GM21723 (cell line): ENCODE results near the gene RSPO3.

Source experiments
- ATAC-seq: cut with Tn5 transposase; IDR thresholded peaks from one replicate; pipeline ENCODE4 v1.9.1; 2021; ENCODE audit warnings: mild to moderate bottlenecking, moderate library complexity; ENCODE audit not compliant: unreplicated experiment

Gene RSPO3

DNA sequence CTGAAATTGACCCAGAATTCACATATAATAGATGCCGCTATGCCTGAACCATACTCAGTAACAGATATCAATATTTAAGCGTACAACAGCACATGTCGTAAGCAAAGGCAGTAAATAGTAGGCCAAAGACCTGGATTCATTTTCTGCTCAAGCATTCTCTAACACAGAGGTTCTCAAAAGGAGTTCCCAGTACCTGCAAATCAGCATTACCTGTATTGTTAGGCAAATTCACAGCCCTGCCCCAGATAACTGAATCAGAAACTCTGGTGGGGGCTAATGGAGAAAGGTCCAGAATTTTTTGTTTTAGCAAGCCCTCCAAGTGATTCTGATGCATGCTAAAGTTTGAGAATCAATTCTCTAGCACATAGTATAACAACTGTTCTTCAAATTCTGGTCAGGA is 36.0 kb downstream of the RSPO3 start:
- ATAC-seq = no peak

DNA sequence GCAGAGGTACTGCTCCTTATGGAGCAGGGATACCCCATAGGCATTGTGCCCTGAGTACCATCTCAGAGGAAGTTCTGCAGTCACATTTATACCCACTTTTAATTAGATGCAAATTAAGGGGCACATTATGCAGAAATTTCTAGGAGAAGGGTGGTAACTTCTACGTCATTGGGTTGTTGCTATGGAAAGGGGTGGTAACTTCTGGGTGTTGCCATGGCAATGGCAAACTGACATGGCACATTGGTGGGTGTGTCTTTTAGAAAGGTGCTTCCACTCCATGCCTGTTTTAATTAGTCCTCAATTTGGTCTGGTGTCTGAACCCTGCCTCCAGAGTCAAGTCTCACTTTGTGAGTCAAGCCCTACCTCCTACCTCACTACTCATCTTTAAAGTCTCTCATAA is 42.0 kb downstream of the RSPO3 start:
- no peak for ATAC-seq

DNA sequence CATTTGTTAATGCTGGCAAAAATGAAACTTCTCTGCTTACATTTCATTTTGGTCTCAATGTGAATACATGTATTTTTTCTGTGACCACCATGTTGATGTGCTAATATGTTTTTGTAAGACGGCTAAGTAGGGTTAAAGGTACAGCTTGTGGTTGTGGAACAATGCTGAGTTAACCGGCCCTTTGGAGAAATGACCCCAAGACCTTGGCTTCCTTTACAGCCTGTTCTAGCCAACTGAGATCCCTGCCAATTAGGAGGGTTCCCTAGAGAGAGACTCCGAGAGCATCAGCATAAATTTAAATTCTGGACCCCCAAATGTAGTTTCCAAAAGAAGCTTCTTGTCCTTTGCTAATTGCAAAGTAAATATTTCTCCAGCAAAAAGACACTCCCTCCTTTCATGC is 44.4 kb downstream of the RSPO3 start:
- no peak for ATAC-seq

DNA sequence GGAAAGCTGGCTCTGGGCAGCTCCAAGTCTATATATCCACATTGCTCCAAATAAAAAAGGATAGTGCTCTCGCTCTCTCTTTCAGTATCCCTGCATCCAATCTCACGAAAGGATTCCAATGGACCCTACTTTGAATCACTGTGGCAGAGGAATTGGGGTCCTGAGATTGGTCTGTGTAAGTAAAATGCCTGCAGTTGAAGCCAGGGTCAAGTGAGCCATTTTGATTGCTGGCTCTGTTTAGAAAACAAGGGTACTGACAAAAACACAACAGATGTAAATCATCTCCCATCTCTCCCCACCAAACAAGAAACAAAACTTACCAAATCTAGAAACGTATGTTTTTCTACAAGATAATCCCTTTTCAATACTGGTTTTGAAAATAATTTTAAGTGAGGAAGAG is 45.6 kb downstream of the RSPO3 start:
- no peak for ATAC-seq

DNA sequence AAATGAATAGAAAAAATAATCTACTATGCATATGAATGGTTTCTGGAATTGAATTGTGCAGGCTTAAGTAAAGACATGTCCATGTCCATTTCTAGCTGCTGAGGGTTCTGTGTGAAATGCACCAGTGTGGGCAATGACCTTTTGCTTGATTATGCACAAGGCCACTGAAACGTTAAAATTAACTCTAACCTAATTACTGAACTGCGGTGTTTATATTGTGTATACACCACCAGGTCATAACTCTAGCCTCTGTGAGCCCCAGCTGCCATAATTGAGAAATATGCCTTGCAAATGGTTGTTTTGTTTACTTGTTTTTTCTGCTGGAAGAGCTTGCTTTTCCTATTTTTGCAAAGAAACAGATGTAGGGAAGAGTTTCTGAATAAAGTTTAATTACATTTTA is 46.1 kb downstream of the RSPO3 start:
- ATAC-seq = no peak

DNA sequence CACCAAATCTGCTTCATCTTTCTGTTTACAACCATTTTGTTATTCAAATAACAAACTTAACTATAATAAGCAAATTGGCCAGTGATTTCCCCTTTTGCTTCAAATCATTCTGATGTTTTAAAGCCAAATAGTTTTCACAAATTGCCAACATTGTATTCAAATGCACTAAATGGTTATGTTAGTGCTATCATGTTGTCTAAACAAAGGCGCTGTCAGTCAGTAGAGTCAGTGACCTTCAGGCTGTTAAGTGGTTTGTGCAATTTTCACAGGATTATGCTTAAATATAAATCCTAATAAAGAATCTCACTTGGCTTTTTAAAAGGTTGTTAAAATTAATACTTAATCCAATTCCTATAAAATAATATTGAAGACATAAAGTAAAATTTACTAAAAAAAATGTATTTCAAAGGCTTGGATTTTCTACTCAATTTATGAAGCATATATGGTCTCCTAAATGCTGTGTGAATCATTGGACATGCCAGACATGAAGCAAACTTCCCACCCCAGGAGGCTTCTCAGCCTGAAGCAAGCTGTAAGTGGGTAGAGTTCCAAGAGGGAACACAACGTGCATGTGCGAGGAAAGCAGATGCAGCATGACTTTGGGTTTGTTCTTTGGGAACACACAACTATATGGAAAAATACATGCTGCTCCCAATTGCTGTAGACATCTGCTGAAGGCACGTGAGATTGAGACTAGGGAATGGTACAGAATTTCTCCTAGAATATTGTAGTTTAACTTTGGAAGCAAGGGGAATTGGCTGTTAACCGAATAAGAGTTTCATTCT is 54.9 kb downstream of the RSPO3 start:
- no peak for ATAC-seq

DNA sequence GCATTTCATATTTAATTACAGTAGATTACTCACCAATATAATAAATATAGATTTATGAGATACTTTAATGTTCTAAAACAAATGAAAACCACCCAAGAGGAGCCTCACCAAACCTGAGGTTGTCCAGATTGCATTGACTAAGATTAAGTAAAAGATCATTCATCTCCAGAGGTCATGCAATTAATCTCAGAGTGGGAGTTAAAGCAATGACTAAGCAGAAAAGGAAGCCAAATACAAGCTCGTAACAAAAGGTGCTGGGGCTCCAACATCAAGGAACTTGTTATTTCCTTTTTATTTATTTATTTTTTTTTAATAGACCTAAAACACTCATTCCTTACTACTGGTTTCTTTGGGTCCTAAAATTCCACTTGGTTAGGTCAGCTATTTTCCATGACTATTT is 57.7 kb downstream of the RSPO3 start:
- ATAC-seq = no peak

DNA sequence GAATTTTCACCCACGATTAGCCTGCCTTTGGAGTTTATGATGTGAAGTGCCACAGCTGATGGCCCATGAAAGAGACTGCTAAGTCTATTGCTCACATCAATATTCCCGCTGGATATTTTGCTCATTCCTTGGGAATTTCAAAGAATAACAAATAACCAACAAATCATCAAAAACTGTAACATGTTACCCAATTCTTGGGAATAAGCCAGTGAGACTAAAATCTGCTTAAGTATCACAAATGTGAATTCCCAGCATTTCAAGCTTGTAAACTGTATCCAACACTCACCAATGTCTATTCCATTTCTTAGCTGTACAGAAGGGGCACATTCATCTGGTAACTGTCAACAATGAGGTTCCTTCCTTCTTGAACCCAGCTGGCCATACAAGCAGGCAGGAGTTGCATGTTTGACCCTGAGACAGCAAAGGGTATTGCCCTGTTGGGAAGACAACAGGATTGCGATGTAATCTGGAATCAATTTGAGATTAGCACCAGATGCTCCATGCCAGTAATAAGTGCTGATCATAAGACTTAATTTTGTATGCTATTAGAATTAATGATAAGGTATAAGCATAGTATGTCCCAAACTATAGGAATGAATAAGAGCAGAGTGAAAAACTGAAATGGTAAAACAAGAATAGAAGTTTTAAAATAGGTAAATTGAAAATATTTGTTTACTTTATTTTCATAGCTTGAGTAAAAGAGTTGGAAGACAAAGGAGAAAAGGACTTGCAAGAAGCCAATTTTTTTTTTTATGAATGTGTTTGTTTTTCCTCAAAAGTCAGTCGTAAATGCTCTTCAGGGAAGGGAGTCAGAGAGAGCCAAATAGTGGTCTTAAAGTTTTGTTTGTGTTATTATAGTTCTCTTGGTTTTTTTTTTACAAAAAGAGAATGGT is 58.8 kb downstream of the RSPO3 start:
- no peak for ATAC-seq

DNA sequence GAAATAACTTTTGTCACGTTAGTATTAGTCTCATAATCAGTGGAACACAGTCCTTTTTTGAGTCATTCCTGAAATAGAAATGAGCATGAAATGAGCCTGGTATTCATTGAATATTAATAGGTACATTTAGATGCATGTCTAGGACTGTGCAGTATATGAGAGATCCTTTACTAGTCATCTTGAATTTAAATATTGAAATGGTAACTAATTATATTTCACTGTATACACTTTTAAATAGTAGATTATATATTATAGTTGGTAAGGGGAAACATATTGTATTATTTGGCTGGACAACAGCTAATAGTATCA is 59.4 kb downstream of the RSPO3 start:
- no peak for ATAC-seq

DNA sequence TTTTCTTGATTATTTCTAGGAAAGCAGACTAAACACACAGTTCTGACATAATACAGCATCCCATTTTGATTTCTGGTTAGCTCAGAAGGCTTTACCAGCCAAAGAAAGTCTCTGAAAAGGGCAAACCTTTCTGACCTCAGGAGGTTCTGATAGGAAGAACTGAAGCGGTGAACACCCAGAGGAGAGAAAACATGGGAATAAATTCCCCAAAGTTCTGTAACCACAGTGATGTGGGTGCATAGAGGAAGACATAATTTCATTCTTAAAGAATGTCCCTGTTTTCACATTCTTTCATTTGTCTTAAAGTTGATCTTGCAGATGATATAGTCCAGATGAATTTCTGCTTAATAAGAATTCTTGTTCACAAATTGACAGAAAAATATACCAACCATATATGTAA is 60.3 kb downstream of the RSPO3 start:
- no peak for ATAC-seq

DNA sequence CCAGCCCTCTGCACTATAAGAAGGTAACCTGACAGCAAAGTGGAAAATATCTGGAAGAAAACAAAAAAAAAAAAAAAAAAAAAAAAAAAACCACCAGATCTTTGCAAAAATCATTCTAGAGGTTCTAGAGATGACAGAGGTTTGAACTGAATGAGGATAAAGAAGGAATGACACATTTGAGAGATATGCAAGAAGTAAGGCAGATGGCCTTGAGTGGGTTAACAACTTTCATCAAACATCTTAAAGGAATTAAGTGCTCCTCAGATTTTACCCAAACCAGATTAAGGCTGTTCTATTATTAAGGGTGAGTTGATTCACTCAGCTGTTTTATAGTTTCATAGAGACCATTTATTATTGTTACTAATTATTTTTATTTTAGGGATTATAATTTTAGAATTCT is 62.0 kb downstream of the RSPO3 start:
- no peak for ATAC-seq

DNA sequence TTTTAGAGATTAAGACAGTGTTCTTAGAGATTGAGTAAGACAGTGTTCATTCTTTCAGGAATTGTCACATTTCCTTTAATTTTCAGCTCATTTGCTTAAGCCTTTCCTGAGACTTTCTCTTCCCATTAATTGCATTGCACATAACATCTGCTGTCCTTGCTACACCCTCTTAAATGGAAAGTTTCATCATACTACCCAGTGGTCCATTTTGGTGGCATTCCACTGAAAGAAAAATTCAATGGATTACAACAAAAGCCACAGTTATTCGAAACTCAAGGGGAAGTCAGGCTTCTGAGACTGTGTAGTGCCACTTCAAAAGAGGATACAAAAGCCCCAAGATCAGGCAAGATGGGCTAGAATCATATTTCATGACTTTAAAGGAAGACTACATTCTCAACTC is 64.0 kb downstream of the RSPO3 start:
- ATAC-seq = no peak

DNA sequence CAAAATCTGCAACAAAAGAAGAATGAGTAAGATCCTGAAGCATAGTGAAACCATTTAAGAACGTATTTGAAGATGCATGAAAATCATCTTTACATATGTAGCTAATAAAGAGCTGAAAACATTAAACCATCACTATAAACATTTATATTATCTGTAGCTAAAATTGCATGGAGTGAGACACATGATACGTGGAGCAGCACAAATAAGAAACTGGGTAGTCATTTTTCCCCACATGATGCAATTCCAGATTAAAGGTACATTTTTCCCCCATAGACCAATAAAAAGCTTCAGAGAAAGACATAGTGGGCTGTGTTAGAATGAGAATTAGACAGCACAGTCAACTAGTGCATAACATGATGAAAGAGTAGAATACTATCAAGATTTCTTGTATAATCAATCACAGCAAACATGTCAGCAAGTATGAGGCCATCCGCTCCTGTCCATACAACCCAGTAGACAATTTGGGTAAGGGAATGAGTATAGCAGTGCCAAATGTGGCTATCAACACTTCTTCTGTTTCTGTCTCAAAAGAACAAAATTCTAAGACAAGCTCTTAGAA is 67.0 kb downstream of the RSPO3 start:
- ATAC-seq = no peak

DNA sequence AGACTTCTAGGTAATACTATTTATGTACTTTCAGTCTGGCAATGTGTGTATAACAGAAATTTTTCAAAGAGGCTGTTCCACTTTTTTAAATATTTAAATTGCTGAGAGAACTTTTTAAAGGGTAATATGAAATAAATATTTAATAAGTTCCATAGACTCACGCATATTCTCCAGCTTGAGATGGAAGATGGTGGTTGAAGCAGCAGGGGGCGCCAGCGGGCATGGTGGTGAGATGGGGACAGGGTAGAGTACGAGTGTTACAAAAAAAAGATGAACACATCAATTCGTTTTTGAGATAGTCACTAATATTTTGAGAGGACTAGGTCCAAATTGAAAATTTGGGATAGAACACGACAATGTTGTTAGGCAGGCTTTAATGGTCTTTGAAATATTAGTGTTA is 68.4 kb downstream of the RSPO3 start:
- no peak for ATAC-seq

DNA sequence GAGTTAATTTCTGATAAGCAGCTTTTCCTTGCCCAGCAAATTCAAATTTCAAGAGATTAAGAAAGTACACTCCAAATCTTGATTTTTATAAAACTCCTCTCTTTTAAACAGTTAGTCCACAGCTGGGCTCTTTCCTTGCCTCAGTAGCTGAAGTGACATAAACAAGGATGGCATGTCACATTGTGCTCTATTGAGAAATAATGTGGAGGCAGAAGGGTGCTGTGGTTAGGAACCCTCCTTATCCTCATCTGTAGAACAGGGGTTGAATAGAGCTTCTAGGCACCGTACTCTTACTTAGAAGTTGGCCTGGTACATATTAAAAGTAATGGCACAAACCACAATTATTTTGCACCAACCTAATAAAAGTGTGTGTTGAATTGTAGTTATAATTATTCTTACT is 70.3 kb downstream of the RSPO3 start:
- no peak for ATAC-seq

DNA sequence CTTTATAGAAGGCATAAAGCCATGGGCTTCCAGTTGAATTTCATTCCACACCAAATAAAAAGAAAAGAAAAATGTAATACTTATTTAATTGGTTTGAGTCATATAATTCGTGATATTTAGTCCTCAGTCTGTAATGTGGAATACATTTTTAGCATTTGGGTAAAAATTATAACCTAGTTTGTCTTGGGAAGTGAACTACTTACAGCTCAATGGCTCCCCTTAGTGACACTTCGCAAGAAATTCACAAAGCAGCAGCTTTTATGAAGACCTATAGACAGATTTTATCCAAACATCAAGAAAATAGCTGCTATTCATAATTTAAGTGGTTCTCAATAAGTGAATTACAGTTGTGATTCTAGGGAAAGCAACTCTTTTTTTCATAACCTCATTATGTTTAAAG is 72.1 kb downstream of the RSPO3 start:
- no peak for ATAC-seq

DNA sequence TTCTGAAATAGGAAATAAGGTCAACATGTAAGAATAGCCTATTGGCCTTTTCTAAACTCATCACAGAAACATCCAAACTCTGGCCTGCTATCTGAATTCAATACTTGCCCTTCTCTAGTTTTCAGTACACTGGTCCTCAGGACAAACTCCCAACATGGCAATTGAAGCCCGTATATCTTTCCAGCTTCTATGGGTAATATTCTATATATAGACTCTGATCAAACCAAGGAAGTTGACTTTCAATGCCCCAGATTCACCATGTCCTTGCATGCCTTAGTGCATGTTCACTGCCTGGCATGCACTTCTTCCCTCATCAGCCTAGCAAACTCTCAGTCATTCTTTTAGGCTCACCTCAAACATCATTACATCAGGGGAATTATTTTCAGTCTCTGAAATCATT is 73.2 kb downstream of the RSPO3 start:
- ATAC-seq = no peak

DNA sequence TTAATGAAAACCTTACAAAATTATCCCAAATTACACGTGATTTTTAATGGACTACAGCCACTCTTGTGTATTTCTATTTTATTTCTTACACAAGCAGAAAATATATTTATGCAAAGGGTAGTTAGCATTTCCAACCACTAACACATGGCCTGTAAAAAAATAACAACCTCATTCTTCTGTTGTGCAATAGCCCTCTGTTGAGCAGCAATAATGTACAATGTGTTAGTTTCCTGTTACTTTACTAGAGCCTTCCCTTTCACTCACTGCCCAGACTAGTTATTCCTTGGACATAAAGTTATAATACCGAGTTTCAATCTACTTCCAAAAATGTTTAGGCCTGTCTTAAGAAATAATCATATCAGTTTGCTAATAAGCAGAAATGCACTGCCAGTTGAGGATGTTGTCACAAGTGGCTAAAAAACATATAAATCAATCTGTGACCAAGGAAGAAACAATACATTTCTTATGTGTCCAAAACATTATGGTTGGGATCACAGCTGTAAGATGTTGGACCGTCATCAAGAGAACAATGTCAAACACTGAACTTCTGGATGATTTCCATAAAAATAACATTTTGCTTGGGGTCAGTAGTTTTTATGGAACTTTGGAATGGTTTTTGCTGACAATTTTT is 74.6 kb downstream of the RSPO3 start:
- ATAC-seq = no peak

DNA sequence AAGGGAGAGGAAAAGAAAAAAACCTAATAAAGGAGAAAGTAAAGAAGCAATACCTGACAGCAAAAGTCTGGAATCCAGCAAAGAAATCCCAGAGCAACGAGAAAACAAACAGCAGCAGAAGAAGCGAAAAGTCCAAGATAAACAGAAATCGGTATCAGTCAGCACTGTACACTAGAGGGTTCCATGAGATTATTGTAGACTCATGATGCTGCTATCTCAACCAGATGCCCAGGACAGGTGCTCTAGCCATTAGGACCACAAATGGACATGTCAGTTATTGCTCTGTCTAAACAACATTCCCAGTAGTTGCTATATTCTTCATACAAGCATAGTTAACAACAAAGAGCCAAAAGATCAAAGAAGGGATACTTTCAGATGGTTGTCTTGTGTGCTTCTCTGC is 77.4 kb downstream of the RSPO3 start:
- no peak for ATAC-seq

DNA sequence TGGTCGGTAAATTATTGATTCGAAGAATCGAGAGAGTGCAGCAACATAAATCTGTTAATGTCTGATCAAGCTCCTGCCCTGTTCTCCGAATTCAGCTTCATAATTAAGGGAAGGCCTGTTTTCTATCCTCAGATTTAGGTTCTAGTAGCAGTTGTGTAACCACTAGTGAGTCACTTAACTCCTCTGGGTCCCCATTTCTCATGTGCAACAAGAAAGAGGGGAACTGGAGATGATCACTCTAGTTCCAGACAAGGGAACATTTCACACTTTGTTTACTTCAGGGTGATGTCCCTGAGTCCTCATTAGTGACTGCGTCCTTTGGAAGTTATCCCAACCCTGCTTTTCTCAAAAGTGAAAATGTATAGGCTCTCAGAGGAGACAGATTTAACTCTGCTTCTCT is 80.1 kb downstream of the RSPO3 start:
- no peak for ATAC-seq

DNA sequence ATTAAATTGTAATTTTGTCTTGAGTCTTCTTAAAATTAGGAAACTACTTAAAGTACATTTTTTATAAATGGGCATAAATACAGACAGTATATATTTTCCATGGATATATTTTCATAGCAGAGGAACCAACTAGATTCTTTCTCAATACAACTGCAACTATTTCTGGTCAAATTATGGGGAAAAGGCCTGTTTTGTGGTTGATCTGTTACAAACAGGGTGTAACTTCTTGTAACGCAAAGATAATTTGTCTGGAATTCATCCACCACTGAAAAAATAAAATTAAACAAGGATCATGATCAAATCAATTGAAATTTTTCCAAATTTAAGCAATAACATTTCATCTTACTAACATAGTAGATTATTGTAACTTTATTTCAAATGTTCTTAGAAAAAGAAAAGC is 81.0 kb downstream of the RSPO3 start:
- ATAC-seq = no peak

DNA sequence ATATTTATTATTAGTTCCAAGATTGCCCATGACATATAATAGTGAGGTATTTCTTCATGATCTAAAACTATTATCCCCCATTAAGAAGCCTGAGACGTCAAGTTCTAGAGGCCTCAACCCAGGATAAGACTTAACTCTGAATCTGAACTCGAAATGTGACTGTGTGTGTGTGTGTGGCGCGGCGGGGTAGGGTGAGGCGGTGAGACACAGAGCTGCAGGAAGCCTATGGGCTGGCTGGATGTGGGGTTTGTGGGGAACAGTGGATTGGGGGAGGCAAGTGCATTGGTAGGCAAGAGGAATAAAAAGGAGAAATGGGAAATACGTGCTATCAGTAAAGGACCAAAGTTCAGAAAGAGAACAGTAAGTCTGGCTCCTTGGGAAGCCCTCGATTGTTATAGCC is 81.6 kb downstream of the RSPO3 start:
- ATAC-seq = no peak
